HL-60/S4 treated with phorbol 12-myristate 13-acetate at 8.2 ng/mL for 4 days and 3 days (cell line): ENCODE data around the gene NFKBIA.

ENCODE experiments used
- in situ Hi-C: fragments of 300-500 bp; cut with MboI; formaldehyde crosslinking; loops from 2 replicates; pipeline ENCODE4 v1.15.0; 2022; ENCODE audit warnings: low sequenced_read_pairs

The NFKBIA gene

GRCh38 chr14:35412272-35413056, 7.9 kb upstream of the NFKBIA start:
- in situ Hi-C loops, result loop anchor here (10.0 to 25.0 kb wide), 2 partner anchors 198 to 275 kb away; no protein-coding TSS in a partner anchor

- in situ Hi-C loops, result loop anchor here (10.0 to 25.0 kb wide), 2 partner anchors 196 to 274 kb away; no protein-coding TSS in a partner anchor
Measured at GRCh38 chr14:35410858-35411257, 6.3 kb upstream of the NFKBIA start.

GRCh38 chr14:35409595-35409994, 5.0 kb upstream of the NFKBIA start:
- in situ Hi-C loops, result loop anchor here (25.0 kb wide), 1 partner anchor 272 kb away; no protein-coding TSS in a partner anchor

DNA sequence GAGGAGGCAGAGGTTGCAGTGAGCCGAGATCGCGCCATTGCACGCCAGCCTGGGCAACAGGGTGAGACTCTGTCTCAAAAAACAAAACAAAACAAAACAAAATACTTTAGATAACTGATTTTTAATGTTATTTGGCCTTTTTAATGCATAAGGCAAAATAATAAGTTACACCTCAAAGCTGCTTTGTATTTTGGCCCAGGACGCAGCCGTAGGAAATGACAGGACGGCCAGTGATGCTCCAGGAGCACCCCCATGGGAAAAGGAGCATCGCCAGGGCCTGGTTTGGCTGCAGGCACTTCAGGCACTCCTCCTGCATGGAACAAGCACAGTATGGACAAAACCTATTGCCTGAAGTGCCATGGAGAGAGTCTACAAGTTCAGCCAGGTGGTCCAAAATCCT, 3.5 kb upstream of the NFKBIA start:
- in situ Hi-C loops, result loop anchor here (25.0 kb wide), 1 partner anchor 271 kb away; no protein-coding TSS in a partner anchor

GRCh38 chr14:35407306-35407630, 2.7 kb upstream of the NFKBIA start:
- in situ Hi-C loops, result loop anchor here (25.0 kb wide), 1 partner anchor 270 kb away; no protein-coding TSS in a partner anchor

DNA sequence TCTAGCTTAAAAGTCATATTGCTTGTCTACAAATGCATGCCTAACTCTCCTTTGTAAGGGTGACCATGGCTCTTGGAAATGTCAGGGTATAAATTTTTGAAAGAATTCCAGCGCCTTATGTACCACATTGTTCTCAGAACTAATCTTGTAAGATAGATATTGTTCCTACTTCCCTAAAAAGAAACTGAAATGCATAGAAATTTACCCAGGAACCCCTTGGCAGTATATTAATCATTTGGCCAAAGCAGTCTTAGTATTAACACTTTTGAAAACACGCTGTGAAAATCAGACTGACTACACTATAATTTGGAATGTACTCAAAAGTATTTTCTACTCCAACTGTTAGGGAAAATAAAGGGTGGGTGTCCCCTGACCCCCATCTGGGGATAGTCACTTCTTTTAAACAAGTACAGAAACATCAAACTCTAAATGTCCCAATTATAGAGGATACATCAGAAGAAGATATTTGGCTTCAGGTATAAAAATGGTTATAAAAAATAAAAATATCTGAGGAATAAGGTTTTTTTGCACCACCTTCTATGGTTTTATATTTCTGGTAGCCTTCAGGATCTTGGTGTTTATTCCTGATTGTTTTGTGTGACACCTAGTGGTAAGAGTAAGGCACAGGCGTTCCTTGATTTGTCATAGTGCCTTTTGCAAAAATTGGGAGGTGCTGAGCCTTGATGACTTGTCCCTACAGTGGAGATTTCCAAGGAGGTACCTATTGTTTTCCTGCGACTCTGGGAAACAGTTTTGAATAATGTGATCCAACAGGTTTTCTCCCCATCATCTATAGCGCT, 2.2 kb upstream of the NFKBIA start:
- in situ Hi-C loops, result loop anchor here (25.0 kb wide), 1 partner anchor 269 kb away; no protein-coding TSS in a partner anchor

DNA sequence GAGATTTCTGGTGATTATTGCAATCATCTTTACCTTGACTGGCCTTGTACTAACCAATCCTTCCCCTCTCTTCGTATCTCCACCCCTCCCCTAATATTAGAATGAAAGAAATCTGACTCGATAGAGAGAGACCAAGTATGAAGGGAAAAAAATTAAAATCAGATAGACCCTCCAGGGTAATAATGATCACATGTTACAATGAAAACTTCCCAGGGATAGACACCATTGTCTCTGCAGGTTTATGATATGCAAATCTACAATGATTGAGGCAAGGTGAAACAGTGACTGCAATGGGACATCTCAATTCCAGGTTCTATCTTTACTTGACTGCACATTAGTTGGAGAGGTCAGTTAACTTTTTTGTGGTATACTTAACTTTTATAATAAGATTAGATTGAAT, 1.5 kb upstream of the NFKBIA start:
- in situ Hi-C loops, result loop anchor here (25.0 kb wide), 1 partner anchor 269 kb away; no protein-coding TSS in a partner anchor

DNA sequence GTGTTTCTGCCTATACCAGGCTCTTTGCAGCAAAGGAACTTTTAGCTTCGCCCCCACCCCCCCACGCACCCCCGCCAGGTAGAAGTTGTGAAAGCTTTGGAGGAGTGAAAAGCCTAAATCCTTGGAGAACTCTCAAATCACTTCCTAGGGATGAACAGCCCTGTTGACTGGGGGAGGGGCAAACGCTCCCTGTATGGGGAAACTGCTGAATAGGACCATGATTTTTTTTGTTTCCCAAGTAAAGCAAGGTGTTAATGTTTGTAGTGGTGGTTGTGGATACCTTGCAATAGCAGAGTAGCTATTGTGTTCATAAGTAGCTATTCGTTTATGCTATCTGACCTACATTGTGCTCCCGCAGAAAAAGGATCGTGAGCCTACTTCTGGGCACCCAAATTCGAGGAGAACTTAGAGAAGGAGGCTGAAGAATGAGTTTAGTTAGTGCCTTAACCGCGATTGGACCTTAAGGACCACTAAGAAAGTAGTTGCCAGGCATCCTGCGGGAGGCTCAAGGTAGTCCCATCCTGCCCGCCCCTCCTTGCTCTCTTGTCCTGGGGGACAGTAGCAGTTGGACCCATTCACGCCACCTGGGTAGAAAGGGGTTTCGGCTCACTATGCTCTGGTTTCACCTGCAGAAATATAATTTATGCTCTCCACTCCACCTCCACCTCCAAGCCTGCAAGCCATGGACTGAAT, 901 bp upstream of the NFKBIA start:
- in situ Hi-C loops, result loop anchor here (25.0 kb wide), 1 partner anchor 268 kb away; no protein-coding TSS in a partner anchor

GRCh38 chr14:35403603-35404448, 723 bp downstream of the NFKBIA start:
- in situ Hi-C loops, result loop anchor here (25.0 kb wide), 1 partner anchor 267 kb away; no protein-coding TSS in a partner anchor

- in situ Hi-C loops, result loop anchor here (25.0 kb wide), 1 partner anchor 266 kb away; no protein-coding TSS in a partner anchor
Measured at GRCh38 chr14:35403114-35403602, 1.4 kb downstream of the NFKBIA start.

DNA sequence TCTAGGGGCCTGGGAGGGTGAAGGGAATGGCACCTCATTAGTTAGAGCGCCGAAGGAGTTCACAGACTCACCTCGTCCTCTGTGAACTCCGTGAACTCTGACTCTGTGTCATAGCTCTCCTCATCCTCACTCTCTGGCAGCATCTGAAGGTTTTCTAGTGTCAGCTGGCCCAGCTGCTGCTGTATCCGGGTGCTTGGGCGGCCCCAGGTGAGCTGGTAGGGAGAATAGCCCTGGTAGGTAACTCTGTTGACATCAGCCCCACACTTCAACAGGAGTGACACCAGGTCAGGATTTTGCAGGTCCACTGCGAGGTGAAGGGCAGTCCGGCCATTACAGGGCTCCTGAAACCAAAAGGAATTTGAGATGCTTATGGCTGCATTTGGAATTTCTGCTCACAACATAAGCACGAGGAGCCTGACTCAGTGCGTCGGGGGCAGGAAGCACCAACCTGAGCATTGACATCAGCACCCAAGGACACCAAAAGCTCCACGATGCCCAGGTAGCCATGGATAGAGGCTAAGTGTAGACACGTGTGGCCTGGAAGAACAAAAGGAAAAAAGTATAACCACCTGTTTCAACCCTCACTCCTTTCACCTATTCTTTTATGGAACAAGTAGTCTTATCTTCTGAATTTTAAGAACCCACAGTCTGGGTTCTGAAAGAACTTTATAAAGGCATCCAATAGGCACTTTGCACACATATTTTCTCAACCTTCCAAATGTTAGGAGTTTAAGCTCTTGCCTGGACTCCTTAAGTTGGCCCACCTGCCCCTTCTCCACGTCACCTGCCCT, 2.0 kb downstream of the NFKBIA start:
- in situ Hi-C loops, result loop anchor here (25.0 kb wide), 1 partner anchor 265 kb away; no protein-coding TSS in a partner anchor

GRCh38 chr14:35401422-35402265, 2.9 kb downstream of the NFKBIA start:
- in situ Hi-C loops, result loop anchor here (25.0 kb wide), 1 partner anchor 264 kb away; no protein-coding TSS in a partner anchor

GRCh38 chr14:35400648-35401421, 3.7 kb downstream of the NFKBIA start:
- in situ Hi-C loops, result loop anchor here (25.0 kb wide), 1 partner anchor 264 kb away; no protein-coding TSS in a partner anchor

DNA sequence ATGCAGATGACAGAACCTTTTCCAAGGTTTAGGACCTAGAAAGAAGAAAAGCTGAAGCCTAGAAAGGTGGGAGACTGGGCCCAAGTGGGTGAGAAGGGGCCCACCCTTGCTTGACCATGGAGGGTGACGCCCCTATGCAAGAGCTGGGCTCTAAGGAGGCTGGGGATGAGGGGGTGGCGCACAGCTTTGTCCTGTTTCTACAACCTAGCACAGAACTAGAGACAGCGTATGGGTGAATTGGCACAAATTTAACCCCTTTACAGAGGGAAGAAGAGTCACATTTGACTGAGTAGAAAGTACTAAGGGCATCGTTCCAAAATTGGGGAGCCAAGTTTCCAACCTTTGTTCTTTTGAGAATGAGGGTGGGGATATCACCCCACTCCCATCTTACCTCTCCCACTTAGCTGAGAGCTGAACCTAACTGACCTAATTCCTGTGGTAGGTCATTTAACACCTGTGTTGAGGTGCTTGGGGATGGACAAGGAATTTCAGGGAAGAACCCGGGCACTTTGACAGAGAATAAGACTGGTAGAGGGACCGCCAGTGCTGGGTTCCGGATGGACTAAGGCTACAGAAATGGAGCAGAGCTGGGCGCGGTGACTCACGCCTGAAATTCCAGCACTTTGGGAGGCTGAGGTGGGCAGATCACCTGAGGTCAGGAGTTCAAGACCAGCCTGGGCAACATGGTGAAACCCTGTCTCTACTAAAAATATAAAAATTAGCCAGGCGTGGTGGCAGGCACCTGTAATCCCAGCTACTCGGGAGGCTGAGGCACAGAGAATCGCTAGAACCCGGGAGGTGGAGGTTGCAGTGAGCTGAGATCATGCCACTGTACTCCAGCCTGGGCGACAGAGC, 5.2 kb downstream of the NFKBIA start:
- in situ Hi-C loops, result loop anchor here (10.0 kb wide), 1 partner anchor 95 kb away; no protein-coding TSS in a partner anchor

GRCh38 chr14:35398071-35398584, 6.4 kb downstream of the NFKBIA start:
- in situ Hi-C loops, result loop anchor here (10.0 kb wide), 1 partner anchor 93 kb away; no protein-coding TSS in a partner anchor

GRCh38 chr14:35396610-35397009, 7.9 kb downstream of the NFKBIA start:
- in situ Hi-C loops, result loop anchor here (10.0 kb wide), 1 partner anchor 92 kb away; no protein-coding TSS in a partner anchor
